ENCODE measurements around the gene NCLN.
"Not testable (repeated sequence)": the region's sequence is repeated elsewhere in the genome, so short reads cannot be mapped to it uniquely, and the experiment has no call there.

The NCLN gene

DNA sequence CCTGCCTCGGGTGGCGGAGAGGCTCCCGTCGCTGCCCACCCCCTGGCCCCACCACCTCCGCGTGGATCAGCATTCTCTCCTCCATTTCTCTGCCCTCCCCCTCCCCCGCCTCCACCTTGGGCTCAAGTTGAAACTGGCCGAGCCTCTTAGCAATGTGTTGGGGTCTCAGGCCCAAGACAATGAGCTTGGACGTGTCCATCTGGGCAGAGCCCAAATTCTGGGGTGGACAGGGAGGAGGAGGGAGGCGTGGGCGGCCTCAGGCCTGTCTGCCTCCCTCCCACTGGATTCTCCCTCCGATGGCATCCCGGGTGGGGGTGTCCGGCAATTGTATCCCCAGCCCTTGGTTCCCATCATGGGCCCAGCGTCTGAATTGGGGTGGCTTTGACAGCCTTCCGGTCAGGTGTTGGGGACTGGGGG, 40.0 kb downstream of the NCLN start:
- no peak for DNase-seq (ENCODE audit: low spot score)

DNA sequence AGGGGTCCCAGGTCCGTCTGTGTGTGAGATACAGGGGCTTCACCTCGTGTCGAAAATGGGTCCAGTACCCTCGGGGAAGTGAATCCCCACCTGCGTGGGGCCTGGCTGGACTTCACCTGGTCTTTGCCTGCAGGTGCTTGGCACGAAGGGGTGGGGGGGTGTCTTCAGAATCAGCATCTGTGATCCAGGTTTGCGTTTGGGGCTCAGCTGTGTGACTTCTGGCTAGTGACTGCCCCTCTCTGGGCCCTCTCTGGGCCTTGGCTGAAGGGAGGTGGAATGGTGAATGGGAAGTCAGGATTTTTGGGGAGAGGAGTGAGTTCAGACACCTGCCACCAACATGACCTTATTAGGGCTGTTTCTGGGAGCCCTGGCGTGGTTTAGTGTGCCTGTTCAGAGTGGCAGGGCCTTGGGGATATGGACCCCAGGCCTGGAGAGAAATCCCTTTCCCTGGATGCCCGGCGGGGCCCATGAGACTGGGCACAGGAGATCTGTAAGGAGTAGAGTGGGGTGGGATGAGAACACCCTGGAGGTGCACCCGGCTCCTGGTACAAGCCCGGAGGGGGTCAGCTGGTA, 41.4 kb downstream of the NCLN start:
- no peak for DNase-seq (ENCODE audit: low spot score)

DNA sequence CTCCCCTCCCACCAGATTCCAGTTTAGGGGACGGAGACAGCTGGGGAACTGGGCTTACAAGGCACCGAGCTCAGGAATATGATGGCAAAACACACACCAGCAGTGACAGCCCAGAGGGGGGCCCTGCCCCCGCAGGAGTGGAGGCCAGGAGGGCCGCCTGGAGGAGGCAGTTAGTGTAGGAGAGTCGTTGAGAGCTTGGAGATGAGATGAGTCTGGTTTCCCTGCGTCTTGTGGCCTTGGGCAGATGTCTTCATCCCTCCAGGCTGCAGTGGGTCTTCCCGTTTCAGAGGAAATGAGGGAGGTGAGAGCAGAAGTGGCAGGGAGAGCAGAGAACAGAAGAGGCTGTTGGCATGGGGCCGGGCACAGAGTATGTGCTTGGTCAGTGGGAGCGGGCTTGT, 43.6 kb downstream of the NCLN start:
- DNase-seq (ENCODE audit: low spot score) = no peak

DNA sequence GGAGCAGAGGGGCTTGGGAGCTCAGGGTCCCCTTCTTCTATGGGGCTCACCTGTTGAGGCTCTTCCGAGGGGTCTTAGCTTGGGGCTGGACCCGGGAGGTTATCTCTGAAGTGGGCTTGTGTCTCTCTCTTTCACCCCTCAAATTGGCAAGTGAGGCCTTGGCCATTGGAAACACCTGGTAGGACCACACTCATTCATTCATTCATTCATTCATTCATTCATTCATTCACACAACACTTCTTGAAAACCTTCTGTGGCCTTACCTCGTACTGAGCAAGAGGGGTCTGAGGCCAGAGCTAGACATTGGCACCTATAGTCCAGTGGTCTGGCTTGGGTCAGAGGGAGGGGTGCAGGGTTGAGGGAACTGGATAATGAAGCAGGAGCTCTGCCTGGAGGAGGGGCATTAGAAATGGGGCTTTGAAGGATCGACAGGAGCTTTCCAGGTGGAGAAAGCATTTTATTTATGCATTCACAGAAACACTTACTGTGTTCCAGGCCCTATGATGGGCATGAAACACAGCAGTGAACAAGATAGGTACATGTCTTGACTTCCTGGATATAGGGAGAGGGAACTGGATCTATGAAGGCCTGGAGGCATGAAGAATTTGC, 44.3 kb downstream of the NCLN start:
- no peak for DNase-seq (ENCODE audit: low spot score)

DNA sequence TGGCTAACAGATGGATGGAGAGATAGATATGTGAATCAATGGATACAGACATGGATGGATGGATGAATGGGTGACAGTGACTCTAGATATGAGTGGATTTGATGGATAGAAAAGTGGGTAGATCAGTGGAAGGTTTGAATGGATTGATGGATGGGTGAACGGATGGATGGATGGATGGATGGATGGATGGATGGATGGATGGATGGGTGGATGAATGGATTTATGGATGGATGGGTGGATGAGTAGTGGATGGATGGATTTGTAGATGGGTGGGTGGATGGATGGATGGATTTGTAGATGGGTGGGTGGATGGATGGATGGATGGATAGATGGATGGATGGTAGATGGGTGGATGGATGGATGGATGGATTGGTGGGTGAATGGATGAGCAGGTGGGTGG, 45.6 kb downstream of the NCLN start:
- DNase-seq (ENCODE audit: low spot score) = no peak

DNA sequence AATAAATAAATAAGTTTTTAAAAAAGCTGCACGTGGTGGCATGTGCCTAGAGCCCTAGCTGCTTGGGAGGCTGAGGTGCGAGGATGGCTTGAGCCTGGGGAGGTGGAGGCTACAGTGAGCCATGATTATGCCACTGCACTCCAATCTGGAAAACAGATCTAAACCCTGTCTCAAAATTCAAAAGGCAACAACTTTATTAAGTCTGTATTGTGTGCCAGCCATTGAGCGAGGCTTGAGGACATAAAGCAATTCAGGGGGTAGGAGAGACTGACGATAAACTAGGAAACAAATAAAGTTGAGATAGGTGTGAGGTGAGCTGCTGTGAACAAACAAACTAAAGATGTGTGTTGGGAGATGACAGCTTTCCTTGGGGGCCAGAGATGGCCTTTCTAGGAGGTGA, 47.4 kb downstream of the NCLN start:
- no peak for DNase-seq (ENCODE audit: low spot score)

DNA sequence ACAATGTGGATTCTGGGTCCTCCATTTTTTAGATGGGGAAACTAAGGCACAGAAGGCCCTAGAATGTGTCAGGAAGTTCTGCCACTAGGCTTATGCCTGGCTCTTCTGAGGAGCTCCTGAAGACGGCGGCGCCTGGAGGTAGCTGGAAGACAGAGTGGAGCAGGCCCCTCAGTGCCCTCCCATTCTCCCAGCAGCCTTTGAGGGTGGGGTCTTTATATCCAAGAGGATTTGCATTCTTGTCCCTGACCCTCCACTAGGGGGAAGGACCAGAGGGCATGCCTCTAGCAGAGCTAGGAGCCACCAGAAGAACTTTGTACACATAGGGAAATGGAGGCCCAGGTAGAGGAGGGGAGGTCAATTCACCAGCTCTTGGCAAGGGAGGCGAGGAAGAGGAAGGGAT, 48.1 kb downstream of the NCLN start:
- no peak for DNase-seq (ENCODE audit: low spot score)

DNA sequence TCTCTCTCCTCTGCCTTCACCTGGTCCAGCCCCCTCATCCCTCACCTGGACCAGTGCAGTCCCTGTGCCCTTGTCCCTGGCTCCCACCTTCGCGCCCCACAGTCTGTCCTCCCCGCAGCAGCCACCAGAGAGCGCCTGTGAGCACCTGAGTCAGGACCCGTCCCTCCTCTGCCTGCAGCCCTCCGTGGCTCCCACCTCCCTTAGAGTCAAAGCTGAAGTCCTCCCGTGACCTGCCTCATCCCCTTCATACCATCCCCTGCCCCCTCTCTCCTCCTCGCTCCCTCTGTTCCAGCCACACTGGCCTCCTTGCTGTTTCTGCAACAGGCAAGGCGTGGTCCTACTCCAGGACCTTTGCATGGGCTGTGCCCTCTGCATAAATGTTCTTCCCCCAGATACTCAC, 49.1 kb downstream of the NCLN start:
- peak; percentile 53 for DNase-seq (ENCODE audit: low spot score)

DNA sequence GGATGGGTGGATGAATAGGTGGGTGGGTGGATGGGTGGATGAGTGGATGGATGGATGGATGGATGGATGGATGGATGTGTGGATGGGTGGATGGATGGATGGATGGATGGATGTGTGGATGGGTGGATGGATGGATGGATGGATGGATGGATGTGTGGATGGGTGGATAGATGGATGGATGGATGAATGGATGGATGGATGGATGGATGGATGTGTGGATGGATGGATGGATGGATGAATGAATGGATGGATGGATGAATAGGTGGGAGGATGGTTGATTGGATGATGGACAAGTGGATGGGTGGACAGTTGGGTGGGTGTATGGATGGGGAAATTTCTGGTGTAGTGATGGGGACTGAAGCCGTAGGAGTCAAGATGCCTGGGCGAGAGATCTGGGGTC, 49.9 kb downstream of the NCLN start:
- DNase-seq (ENCODE audit: low spot score) = not testable (repeated sequence)

DNA sequence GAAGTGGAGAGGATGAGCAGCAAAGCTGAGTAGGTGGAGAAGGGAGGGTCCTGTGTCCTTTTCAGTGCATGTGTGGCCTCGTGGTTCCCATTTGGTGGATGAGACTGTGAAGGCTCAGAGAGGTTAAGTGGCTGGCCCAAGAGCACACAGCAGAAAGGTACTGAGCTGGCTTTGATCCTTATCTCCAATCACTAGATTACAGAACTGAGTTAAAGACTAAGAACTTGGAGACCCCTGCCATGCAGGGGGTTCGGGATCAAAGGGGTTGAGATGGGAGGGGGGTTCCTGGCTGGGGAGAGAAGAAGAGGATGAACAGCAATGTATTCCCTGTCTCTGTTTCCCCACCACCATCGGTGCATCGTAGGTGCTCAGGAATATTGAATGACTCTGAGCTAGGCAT, 50.5 kb downstream of the NCLN start:
- DNase-seq (ENCODE audit: low spot score) = no peak

DNA sequence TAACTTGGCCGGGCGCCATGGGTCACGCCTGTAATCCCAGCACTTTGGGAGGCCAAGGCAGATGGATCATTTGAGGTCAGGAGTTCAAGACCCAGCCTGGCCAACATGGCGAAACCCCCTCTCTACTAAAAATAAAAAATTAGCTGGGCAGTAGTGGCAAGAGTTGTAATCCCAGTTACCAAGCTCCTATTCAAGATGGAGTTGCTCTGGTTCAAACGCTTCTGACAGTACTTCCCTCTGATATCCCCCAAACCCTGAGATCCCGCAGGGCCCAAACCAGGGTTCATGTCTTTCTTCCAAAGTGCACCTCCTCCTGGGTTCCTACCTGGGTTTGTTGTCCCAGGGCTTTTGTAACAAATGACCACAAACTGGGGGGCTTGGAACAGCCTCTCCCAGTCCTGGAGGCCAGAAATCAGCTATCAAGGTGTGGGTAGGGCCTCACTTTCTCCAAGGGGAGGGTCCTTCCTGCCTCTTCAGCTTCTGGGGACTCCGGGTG, 52.4 kb downstream of the NCLN start:
- no peak for DNase-seq (ENCODE audit: low spot score)

DNA sequence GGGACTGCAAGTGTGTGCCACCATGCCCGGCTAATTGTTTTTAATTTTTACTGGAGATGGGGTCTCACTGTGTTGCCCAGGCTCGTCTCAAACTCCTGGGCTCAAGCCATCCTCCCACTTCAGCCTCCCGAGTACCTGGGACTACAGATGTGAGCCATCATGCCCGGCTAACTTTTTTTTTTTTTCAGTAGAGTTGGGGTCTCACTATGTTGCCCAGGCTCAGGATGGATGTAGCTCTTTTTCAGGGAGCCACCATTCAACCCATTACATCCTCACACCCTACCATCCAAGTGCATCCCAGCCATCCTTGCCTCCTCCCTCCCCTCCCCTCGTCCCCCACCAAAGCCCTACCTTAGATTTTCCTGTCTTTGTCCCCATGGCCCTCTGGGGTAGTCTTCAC, 53.6 kb downstream of the NCLN start:
- no peak for DNase-seq (ENCODE audit: low spot score)

DNA sequence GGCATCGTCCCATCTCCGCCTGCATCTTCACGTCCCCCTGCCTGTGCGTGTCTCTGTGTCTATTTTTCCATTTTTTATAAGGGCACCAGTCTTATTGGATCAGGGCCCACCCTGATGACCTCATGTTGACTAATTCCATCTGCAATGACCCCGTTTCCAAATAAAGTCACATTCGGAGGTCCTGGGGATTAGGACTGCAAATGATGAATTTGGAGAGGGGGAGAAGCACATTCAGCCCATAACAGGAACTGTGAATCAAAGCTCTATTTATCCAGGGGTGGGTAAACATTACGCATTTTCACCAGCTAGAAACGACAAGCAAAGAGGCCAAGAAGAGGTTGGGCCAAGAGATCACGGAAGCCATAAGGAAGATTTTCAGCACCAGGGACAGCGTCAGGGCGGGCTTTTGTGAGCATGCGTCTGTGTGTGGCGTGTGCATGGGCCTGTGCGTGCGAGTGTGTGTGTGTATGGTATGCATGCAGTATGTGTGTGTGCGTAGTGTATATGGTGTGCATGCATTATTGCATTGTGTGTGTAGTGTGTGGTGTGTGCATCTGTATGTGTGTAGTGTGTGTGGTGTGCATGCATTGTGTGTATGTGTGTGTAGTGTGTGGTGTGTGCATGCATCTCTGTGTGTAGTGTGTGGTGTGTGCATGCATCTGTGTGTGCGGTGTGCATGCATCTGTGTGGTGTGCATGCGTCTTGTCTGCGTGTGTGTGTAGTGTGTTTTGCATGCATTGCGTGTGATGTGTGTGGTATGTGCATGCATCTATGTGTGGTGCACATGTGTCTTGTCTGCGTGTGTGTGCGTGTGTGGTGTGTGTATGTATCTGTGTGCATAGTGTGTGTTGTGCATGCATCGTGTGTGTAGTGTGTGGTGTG, 58.3 kb downstream of the NCLN start:
- no peak for DNase-seq (ENCODE audit: low spot score)

DNA sequence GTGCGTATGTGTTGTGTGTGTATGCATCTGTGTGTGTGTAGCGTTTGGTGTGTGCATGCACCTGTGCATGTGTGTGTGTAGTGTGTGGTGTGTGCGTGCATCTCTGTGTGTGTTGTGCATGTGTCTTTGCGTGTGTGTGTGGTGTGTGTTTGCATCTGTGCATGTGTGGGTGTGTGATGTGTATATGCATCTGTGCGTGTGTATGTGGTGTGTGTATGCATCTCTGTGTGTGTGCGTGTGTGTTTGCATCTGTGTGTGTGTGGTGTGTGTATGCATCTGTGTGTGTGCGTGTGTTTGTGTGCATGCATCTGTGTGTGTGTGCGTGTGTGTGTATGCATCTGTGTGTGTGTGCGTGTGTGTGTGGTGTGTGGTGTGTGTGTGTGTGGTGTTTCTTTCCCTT, 59.3 kb downstream of the NCLN start:
- no peak for DNase-seq (ENCODE audit: low spot score)

DNA sequence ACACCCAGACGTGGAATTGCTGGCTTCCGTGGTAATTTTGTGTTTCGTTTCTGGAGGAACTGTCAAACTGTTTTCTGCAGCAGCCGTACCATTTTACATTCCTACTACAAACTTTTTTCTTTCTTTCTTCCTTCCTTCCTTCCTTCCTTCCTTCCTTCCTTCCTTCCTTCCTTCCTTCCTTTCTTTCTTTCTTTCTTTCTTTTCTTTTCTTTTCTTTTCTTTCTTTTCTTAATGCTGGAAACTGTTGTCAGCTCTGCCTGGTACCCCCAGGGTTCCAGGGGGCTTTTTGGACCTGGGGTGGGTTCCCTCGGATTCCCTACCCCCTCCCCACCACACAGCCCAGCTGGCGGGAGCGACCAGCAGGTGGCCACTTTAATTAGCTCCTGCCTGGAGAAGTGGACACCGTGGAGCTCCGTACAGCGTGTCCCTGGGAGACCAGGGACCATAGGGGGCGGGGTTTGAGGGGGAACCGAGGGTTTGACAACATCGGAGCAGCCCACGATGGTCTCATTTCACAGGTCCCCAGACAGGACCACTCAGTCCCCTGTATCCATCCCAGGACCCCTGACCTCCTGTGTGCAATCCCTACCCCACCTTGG, 63.1 kb downstream of the NCLN start:
- DNase-seq (ENCODE audit: low spot score) = no peak

DNA sequence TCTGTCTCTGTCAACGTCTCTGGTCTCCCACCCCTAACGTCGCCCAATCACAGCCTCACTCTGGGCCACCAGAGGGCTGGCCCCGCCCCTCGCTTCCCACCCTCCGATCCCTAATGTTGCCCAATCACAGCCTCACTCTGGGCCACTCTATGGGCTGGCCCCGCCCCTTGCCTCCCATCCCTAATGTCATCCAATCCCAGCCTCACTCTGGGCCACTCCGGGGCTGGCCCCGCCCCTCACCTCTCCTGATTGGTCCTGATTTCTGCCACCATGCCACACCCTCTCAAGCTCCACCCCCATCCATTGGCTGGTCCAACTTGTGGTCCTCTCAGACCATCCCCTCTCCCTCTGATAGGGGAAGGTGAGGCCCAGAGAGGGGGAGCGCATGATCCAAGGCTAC, 63.7 kb downstream of the NCLN start:
- DNase-seq (ENCODE audit: low spot score) = peak; percentile 77

DNA sequence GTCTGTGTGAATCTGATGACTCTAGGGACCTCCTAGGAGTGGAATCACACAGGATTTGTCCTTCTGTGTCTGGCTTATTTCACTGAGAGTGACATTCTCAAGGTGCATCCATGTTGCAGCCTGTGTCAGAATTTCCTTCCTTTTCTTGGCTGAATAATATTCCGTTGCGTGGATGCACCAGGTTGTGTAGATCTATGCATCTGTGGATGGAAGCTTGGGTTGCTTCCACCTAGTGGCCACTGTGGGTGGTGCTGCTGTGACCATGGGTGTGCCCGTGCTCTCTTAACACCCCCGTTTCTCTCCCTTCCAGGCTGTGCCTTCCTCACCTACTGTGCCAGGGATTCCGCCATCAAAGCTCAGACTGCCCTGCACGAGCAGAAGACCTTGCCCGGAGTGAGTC, 64.9 kb downstream of the NCLN start:
- DNase-seq (ENCODE audit: low spot score) = peak; percentile 69

DNA sequence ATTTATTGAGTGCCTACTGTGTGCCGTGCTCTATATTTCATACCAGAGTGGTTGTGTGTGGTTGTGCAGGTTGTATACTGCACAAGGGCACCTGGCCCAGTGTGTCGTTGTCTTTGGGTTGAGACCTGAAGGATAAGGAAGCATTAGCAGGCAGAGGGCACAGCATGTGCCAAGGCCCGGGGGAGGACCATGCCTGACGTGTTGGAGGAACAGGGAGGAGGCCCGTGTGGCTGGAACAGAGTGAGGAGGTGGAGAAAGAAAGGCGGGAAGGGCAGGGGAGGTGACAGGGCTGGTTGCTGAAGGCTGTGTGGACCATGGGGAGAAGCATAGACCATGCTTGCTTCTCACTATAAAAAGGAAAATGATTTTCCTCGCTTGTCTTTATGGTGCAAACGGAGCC, 65.5 kb downstream of the NCLN start:
- DNase-seq (ENCODE audit: low spot score) = no peak

DNA sequence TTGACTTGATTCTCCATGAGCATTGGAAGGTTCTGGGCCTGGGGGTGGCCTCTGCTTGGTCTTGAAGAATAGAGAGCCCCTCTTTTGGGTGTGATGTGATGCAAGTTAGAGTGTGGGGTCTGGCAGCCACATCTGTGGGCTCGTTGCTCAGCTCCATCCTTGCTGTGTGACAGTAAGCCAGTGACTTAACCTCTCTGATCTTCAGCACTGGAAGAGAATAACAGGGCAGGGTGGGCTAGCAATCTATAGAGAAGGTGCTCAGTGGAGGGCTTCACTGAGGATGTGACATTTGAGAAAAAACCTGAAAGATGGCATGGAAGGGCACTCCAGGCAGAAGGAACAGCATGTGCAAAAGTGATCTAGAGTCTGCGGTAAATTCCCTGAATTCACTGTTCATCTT, 66.9 kb downstream of the NCLN start:
- DNase-seq (ENCODE audit: low spot score) = no peak

DNA sequence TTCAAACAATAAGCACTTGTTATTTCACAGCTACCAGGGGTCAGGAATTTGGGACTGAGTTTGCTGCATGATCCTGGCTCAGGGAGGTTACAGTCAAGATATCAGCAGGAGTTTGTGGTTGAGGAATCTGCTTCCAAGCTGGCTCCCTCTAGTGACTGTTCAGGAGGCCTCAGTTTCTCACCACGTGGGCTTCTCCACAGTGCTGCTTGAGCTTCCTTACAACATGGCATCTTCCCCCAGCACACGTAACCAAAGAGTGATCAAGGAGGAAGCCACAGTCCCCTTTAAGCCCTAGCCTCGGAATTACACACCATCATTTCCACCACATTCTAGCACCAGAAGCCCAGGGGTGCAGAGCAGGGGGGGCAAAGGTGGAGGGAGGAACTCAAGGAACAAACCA, 67.5 kb downstream of the NCLN start:
- no peak for DNase-seq (ENCODE audit: low spot score)

DNA sequence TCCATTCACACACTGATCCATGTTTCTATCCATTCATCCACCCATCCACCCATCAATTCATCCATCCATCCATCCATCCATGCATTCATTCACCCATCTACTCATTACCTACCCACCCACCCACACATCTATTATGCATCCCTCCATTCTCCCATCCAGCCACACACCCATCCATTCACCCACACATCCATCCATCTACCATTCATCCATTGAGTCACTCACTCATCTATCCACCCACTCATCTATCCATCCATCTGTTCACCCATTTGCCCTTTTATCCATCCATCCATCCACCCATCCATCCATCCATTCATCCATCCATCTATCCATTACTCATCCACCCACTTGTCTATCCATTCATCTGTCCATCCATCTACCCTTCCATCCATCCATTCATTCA, 68.8 kb downstream of the NCLN start:
- no peak for DNase-seq (ENCODE audit: low spot score)

DNA sequence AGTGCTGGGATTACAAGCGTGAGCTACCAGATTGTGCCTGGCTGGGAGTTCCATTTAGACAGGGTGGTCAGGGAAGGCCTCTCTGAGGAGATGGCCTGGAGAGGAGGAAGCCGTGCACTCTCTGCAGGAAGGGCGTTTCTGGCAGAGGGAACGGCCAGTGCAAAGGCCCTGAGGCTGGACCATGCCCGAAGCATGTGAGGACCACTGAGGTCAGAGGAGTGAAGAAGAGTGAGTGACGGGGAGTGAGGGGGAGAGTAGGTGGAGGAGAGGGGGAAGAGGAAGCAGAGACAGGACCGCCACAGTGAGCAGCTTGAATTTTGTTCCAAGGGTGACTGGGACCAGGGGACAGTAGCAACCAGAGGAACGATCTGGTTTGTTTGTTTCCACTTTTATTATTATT, 71.3 kb downstream of the NCLN start:
- DNase-seq (ENCODE audit: low spot score) = no peak

Data from D341Med (cell line).